Natural killer cell (primary cell): ENCODE results near the gene AGPAT1. TPM values are rescaled to one million over a fixed set of nuclear protein-coding genes. Genes with fewer than 3 reads are reported as not detected.
A peak's percentile ranks its signal among the peaks of the same experiment; 100 is the strongest.

Source experiments
- ATAC-seq, 3 donors: fragments of 150-1000 bp in 2 of 3; fragments of 200-7000 bp in 1 of 3; cut with Tn5 transposase; 1 replicate in 1 of 3; 2 replicates in 2 of 3; pipeline ENCODE4 v1.10.0; 2021; ENCODE audit warnings: mild to moderate bottlenecking in 2 of 3, moderate library complexity in 2 of 3
- DNase-seq, 2 donors: peaks; one replicate each; pipeline versions ENCODE4 v3.0.0 to v3.0.0-alpha.2; 2013 to 2021; ENCODE audit warnings: mixed read lengths in 1 of 2
- H3K27ac ChIP-seq: one replicate; pipeline ENCODE4 v1.5.1; 2013; ENCODE audit warnings: mild to moderate bottlenecking, low read length
- H3K27me3 ChIP-seq: one replicate; pipeline ENCODE4 v1.6.1; 2013; ENCODE audit warnings: low read length; ENCODE audit not compliant: control insufficient read depth, insufficient read depth
- H3K36me3 ChIP-seq: one replicate; pipeline ENCODE4 v1.6.1; 2013; ENCODE audit warnings: low read length; ENCODE audit not compliant: control insufficient read depth, insufficient read depth
- H3K4me1 ChIP-seq: one replicate; pipeline ENCODE4 v1.6.1; 2013; ENCODE audit warnings: low read length; ENCODE audit not compliant: control insufficient read depth, insufficient read depth
- H3K4me3 ChIP-seq: one replicate; pipeline ENCODE4 v1.5.1; 2013; ENCODE audit warnings: low read length
- H3K9me3 ChIP-seq: one replicate; pipeline ENCODE4 v1.6.1; 2013; ENCODE audit warnings: low read length; ENCODE audit not compliant: control insufficient read depth, insufficient read depth
- H3K27ac Mint-ChIP-seq, 2 donors: one replicate each; pipeline ENCODE4 v1.8.0; 2022; ENCODE audit warnings: mild to moderate bottlenecking in 2 of 2, mixed read lengths in 2 of 2, moderate library complexity in 1 of 2
- H3K27me3 Mint-ChIP-seq, 2 donors: one replicate each; pipeline ENCODE4 v1.8.0; 2022; ENCODE audit warnings: low read depth in 2 of 2, mixed read lengths in 2 of 2
- H3K36me3 Mint-ChIP-seq: one replicate; pipeline ENCODE4 v1.8.0; 2022; ENCODE audit warnings: mixed read lengths
- H3K4me1 Mint-ChIP-seq, 2 donors: one replicate each; pipeline ENCODE4 v1.8.0; 2022; ENCODE audit warnings: mixed read lengths in 2 of 2
- H3K4me3 Mint-ChIP-seq: one replicate; pipeline ENCODE4 v1.8.0; 2022; ENCODE audit warnings: mild to moderate bottlenecking, moderate library complexity, mixed read lengths
- H3K9me3 Mint-ChIP-seq, 2 donors: one replicate each; pipeline ENCODE4 v1.8.0; 2022; ENCODE audit warnings: mixed read lengths in 2 of 2
- WGBS: methylation state at CpG from one replicate; pipeline ENCODE4 v1.1.7; 2013; ENCODE audit warnings: missing lambda C conversion rate; ENCODE audit not compliant: insufficient coverage; 5-methylcytosine and 5-hydroxymethylcytosine counted together
- intact Hi-C: fragments of 100-400 bp; cut with micrococcal nuclease; formaldehyde crosslinking; loops from one replicate; pipeline ENCODE4 v1.14.2; 2022
- total RNA-seq, 4 donors: library from RNA; stranded (reverse); fragments of 120-200 nt in 1 of 4; gene quantifications; one replicate each; pipeline versions ENCODE4 v1.2.3 to v1.2.4, GENCODE V29; 2013 to 2022
- TF ChIP-seq, protein P1 (sequence below): fragments of 200-600 bp; IDR thresholded peaks from one replicate; pipeline ENCODE4 v1.8.0; 2022; ENCODE audit warnings: antibody characterized with exemption

AGPAT1 gene
- total RNA-seq, 3 donors from 2014 or later (not counting 1 experiment from before 2014, with no cell fraction given), result 29.5 to 31.9 (median 31.2) TPM

DNA sequence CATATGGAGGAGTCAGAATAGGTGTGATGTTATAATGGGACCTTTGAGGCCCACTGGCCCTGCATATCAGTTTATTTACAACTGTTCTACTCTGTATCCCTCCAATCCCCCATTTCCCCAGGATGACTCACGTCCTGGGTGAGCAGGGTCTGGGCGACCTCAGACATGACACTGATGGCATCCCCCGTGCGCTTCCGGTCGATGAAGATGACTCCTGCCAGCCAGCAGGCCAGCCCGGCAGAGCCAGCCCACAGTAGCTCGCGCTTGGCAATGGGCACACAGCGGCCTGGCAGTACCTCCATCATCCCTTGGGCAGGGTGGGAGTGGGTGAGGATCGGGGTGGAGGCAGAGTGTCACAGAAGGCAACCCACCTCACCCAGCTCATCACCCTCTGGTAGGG is 5.6 kb downstream of the AGPAT1 start:
- H3K27me3 Mint-ChIP-seq, result no peaks in the 10 kb centered on the region
- intact Hi-C loops, result loop anchor here (10.0 kb wide), 1 partner anchor 505 kb away; the partner anchor contains the start of genes C6orf47, CSNK2B, GPANK1 and LY6G5B
- Histone ChIP-seq H3K36me3 (peaks cover 25% of the 10 kb centered on the region), H3K4me3 (no peak overlapping the region), H3K27ac (no peak overlapping the region), H3K9me3 (no peaks in the 10 kb centered on the region), H3K4me1 (peaks cover 2% of the 10 kb centered on the region), H3K27me3 (no peaks in the 10 kb centered on the region)
- H3K9me3 Mint-ChIP-seq, result no peaks in the 10 kb centered on the region
- DNase-seq (no peak), ATAC-seq (no peak)
- no peaks in the 10 kb centered on the region for H3K36me3 Mint-ChIP-seq
- peak overlapping the region in 1 of 2 donors; percentile 51 for H3K27ac Mint-ChIP-seq
- no peak overlapping the region for H3K4me3 Mint-ChIP-seq
- H3K4me1 Mint-ChIP-seq, result peaks cover 17 to 31% of the 10 kb centered on the region in 2 donors
- TF ChIP-seq, protein P1, sequence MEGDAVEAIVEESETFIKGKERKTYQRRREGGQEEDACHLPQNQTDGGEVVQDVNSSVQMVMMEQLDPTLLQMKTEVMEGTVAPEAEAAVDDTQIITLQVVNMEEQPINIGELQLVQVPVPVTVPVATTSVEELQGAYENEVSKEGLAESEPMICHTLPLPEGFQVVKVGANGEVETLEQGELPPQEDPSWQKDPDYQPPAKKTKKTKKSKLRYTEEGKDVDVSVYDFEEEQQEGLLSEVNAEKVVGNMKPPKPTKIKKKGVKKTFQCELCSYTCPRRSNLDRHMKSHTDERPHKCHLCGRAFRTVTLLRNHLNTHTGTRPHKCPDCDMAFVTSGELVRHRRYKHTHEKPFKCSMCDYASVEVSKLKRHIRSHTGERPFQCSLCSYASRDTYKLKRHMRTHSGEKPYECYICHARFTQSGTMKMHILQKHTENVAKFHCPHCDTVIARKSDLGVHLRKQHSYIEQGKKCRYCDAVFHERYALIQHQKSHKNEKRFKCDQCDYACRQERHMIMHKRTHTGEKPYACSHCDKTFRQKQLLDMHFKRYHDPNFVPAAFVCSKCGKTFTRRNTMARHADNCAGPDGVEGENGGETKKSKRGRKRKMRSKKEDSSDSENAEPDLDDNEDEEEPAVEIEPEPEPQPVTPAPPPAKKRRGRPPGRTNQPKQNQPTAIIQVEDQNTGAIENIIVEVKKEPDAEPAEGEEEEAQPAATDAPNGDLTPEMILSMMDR, result no peak
- 97% methylated on average over 10 of the region's 11 CpGs for WGBS

DNA sequence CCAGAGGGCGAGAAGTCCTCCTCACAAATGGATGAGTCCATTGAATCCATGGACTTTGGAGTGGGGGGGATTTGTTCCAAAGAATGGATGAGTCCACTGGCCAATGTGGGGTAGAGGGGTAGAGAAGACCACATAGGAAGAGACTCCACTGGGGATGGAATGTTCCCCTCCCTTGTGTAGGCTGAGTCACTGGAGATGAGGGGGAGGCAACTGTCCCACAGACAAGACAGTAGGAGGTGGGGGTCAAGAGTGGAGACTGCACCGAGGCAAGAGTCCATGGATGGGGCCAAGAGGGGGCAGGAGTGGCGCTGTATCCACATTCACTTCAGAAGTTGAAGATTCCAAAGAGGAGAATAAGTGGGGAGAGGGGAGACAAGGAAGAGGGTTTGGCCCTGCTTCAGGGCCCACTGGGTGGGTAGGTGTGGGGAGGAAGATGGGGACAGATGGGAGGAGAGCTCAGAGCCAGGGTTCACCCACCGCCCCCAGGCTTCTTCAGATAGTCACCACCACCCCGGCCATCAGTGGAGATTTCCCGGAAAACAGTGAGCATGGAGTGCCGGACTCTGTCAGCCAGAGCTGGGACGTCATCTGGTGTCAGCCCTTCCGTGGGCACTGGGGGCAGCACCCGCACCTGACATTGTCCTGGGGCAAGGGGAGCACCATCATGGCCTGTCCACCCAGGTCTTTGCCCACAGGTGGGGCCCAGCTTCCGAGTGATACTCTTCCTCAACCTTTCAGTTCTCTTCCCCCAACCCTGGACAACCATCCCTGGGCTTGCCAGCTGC is 6.9 kb downstream of the AGPAT1 start:
- H3K27me3 Mint-ChIP-seq, result no peaks in the 10 kb centered on the region
- WGBS, result 97% methylated on average over 11 of the region's 11 CpGs
- H3K4me3 Mint-ChIP-seq, result no peak overlapping the region
- H3K4me1 Mint-ChIP-seq, result peaks cover 6 to 18% of the 10 kb centered on the region in 2 donors
- no peaks in the 10 kb centered on the region for H3K9me3 ChIP-seq
- TF ChIP-seq, protein P1, result no peak
- DNase-seq (no peak), ATAC-seq (no peak)
- peak overlapping the region in 1 of 2 donors; percentile 51 for H3K27ac Mint-ChIP-seq
- H3K36me3 Mint-ChIP-seq, result no peaks in the 10 kb centered on the region
- H3K27ac ChIP-seq, result no peak overlapping the region
- H3K27me3 ChIP-seq, result no peaks in the 10 kb centered on the region
- intact Hi-C loops, result no loop called here
- H3K36me3 ChIP-seq, result peaks cover 25% of the 10 kb centered on the region
- H3K9me3 Mint-ChIP-seq, result no peaks in the 10 kb centered on the region
- no peak overlapping the region for H3K4me3 ChIP-seq
- no peaks in the 10 kb centered on the region for H3K4me1 ChIP-seq

DNA sequence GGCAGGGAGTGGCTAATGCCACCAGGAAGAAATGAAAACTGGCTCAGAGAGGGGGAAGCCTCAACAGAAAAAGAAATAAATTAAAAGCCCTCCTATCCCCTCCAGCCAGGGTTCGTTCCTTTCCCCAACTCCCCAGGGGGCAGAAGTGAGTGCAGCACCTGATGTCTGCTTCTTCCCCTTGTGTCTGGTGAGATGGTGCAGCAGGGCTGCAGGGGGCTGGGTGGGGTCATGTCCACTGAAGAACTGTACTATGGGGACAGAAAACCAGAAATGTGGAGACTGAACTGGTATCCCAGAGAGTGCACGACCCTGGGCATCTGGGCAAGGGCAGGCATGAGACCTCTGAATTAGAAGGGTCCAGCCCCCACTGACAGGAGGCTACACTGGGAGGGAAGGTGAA is 7.5 kb downstream of the AGPAT1 start:
- H3K27ac ChIP-seq, result no peak overlapping the region
- Mint-ChIP-seq H3K4me3 (no peak overlapping the region), H3K27ac (peak overlapping the region in 1 of 2 donors; percentile 4), H3K27me3 (no peaks in the 10 kb centered on the region), H3K36me3 (no peaks in the 10 kb centered on the region), H3K9me3 (no peaks in the 10 kb centered on the region), H3K4me1 (peaks cover 0 to 11% of the 10 kb centered on the region in 2 donors)
- intact Hi-C loops, result no loop called here
- H3K4me1 ChIP-seq, result no peaks in the 10 kb centered on the region
- DNase-seq, result no peak
- no peaks in the 10 kb centered on the region for H3K27me3 ChIP-seq
- no peak for ATAC-seq
- TF ChIP-seq, protein P1, result no peak
- H3K4me3 ChIP-seq, result no peak overlapping the region
- WGBS, result 94% methylated on average over 1 of the region's 2 CpGs
- H3K9me3 ChIP-seq, result no peaks in the 10 kb centered on the region
- H3K36me3 ChIP-seq, result peaks cover 25% of the 10 kb centered on the region
